H1 (cell line): ENCODE results near the gene DNAJB6. TPM values are rescaled to one million over a fixed set of nuclear protein-coding genes. Genes with fewer than 3 reads are reported as not detected.

Experiments
- CTCF ChIA-PET: fragments of 300-600 bp; sonication (Branson Sonifier 250); formaldehyde crosslinking; loops from one replicate; lab custom pipeline; 2021; ENCODE audit not compliant: partially characterized antibody; lab: Charles Lee
- POLR2A ChIA-PET: fragments of 300-600 bp; sonication (Branson Sonifier 250); formaldehyde crosslinking; loops from one replicate; lab custom pipeline; 2021; ENCODE audit warnings: inconsistent platforms; ENCODE audit not compliant: partially characterized antibody; lab: Charles Lee
- DNase-seq, 2 experiments: peaks; one replicate each; pipeline versions ENCODE4 v3.0.0 to v3.0.0-alpha.2; 2010 to 2022; ENCODE audit warnings: low spot score in 2 of 2, low read depth in 1 of 2, mixed read lengths in 1 of 2
- FAIRE-seq: peaks from 2 replicates; lab custom pipeline; 2011; peaks lifted over from hg19 to GRCh38; lab: Jason Lieb, UNC
- H2AFZ ChIP-seq: 2 replicates; pipeline ENCODE4 v1.8.1; 2012; ENCODE audit warnings: low read length, inconsistent platforms
- H2AK5ac ChIP-seq: 2 replicates; pipeline ENCODE4 v1.6.1; 2013; ENCODE audit warnings: low read depth, low read length
- H2BK120ac ChIP-seq: replicated peaks from 2 replicates; pipeline ENCODE3; 2013; ENCODE audit warnings: low read depth, low read length, inconsistent platforms
- H2BK12ac ChIP-seq: 2 replicates; pipeline ENCODE4 v1.6.1; 2013; ENCODE audit warnings: low read depth, low read length
- H2BK15ac ChIP-seq: 2 replicates; pipeline ENCODE4 v1.6.1; 2013; ENCODE audit warnings: low read length
- H2BK20ac ChIP-seq: 2 replicates; pipeline ENCODE4 v1.6.1; 2013; ENCODE audit warnings: low read length
- H2BK5ac ChIP-seq: 2 replicates; pipeline ENCODE4 v1.6.1; 2013; ENCODE audit warnings: low read depth, low read length
- H3K14ac ChIP-seq: 2 replicates; pipeline ENCODE4 v1.6.1; 2013; ENCODE audit warnings: inconsistent platforms; ENCODE audit not compliant: insufficient read length
- H3K18ac ChIP-seq: 2 replicates; pipeline ENCODE4 v1.6.1; 2013; ENCODE audit warnings: low read length; ENCODE audit errors: extremely low read depth
- H3K23ac ChIP-seq: 2 replicates; pipeline ENCODE4 v1.6.1; 2013; ENCODE audit warnings: inconsistent platforms; ENCODE audit not compliant: insufficient read length
- H3K23me2 ChIP-seq: 2 replicates; pipeline ENCODE4 v1.6.1; 2013; ENCODE audit warnings: low read depth, low read length
- H3K27ac ChIP-seq: 2 replicates; pipeline ENCODE4 v1.6.1; 2011; ENCODE audit warnings: low read depth, low read length, inconsistent platforms
- H3K27me3 ChIP-seq, 4 experiments: replicated peaks in 1 of 4; 1 replicate in 1 of 4; 2 replicates in 3 of 4; pipeline versions ENCODE4 v1.6.1 to v1.8.1; 2011 to 2013; ENCODE audit warnings: low read length in 3 of 4, mild to moderate bottlenecking in 3 of 4, inconsistent platforms in 2 of 4, mixed read lengths in 2 of 4, moderate library complexity in 1 of 4; ENCODE audit not compliant: control insufficient read depth in 3 of 4, insufficient read depth in 3 of 4; ENCODE audit errors: extremely low read depth in 1 of 4
- H3K36me3 ChIP-seq, 4 experiments: 2 replicates each; pipeline versions ENCODE4 v1.6.1 to v1.8.1; 2011 to 2013; ENCODE audit warnings: mild to moderate bottlenecking in 4 of 4, low read length in 3 of 4, moderate library complexity in 2 of 4, control low read depth in 1 of 4, inconsistent platforms in 1 of 4; ENCODE audit not compliant: insufficient read depth in 4 of 4, control insufficient read depth in 2 of 4
- H3K4ac ChIP-seq: replicated peaks from 2 replicates; pipeline ENCODE3; 2013; ENCODE audit warnings: low read length, low read depth, mixed read lengths, inconsistent platforms; ENCODE audit not compliant: insufficient read length
- H3K4me1 ChIP-seq, 4 experiments: replicated peaks in 1 of 4; 1 replicate in 1 of 4; 2 replicates in 3 of 4; pipeline versions ENCODE4 v1.6.1 to v1.8.1; 2011 to 2013; ENCODE audit warnings: low read length in 3 of 4, inconsistent platforms in 2 of 4, mixed read lengths in 1 of 4; ENCODE audit not compliant: insufficient read depth in 4 of 4, control insufficient read depth in 3 of 4
- H3K4me2 ChIP-seq, 2 experiments: 2 replicates each; pipeline versions ENCODE4 v1.6.1 to v1.8.1; 2011 to 2013; ENCODE audit warnings: low read depth in 2 of 2, low read length in 2 of 2, control low read depth in 1 of 2, inconsistent platforms in 1 of 2, mild to moderate bottlenecking in 1 of 2; ENCODE audit not compliant: insufficient read depth in 1 of 2
- H3K4me3 ChIP-seq, 4 experiments: fragments of 200-600, 300-600 bp in 1 of 4; sonication (generic), shearing (Covaris generic), sonication (Bioruptor Twin) in 1 of 4; 2 replicates each; pipeline versions ENCODE4 v1.5.1 to v1.8.1; 2011 to 2016; ENCODE audit warnings: low read length in 4 of 4, low read depth in 3 of 4, control low read depth in 2 of 4, inconsistent platforms in 2 of 4, mild to moderate bottlenecking in 2 of 4, mixed read lengths in 1 of 4, moderate library complexity in 1 of 4; ENCODE audit not compliant: insufficient read depth in 2 of 4; ENCODE audit errors: extremely low read depth in 1 of 4
- H3K56ac ChIP-seq: replicated peaks from 2 replicates; pipeline ENCODE3; 2013; ENCODE audit warnings: low read depth, mild to moderate bottlenecking, mixed read lengths, low read length, inconsistent platforms; ENCODE audit not compliant: insufficient read length
- H3K79me1 ChIP-seq: 2 replicates; pipeline ENCODE4 v1.6.1; 2013; ENCODE audit warnings: low read depth, low read length, control low read depth
- H3K79me2 ChIP-seq, 2 experiments: 2 replicates each; pipeline versions ENCODE4 v1.6.1 to v1.8.1; 2012 to 2013; ENCODE audit warnings: low read length in 2 of 2, mild to moderate bottlenecking in 2 of 2, inconsistent platforms in 1 of 2; ENCODE audit not compliant: insufficient read depth in 2 of 2, control insufficient read depth in 1 of 2
- H3K9ac ChIP-seq, 4 experiments: replicated peaks in 1 of 4; 1 replicate in 1 of 4; 2 replicates in 3 of 4; pipeline versions ENCODE4 v1.6.1 to v1.8.1; 2011 to 2013; ENCODE audit warnings: low read depth in 3 of 4, low read length in 3 of 4, control low read depth in 2 of 4, mild to moderate bottlenecking in 2 of 4, moderate library complexity in 2 of 4, inconsistent platforms in 1 of 4; ENCODE audit errors: extremely low read depth in 1 of 4
- H3K9me3 ChIP-seq, 2 experiments: 2 replicates each; pipeline versions ENCODE4 v1.6.1 to v1.8.1; 2012 to 2013; ENCODE audit warnings: mild to moderate bottlenecking in 2 of 2, moderate library complexity in 2 of 2, control low read depth in 1 of 2, inconsistent platforms in 1 of 2, low read depth in 1 of 2, low read length in 1 of 2, mixed read lengths in 1 of 2; ENCODE audit not compliant: insufficient read depth in 2 of 2
- H4K20me1 ChIP-seq, 2 experiments: replicated peaks in 1 of 2; 2 replicates each; pipeline versions ENCODE3 to v1.8.1; 2011 to 2013; ENCODE audit warnings: inconsistent platforms in 2 of 2, low read length in 2 of 2, mild to moderate bottlenecking in 1 of 2; ENCODE audit not compliant: insufficient read depth in 2 of 2, control insufficient read depth in 1 of 2
- H4K5ac ChIP-seq: 2 replicates; pipeline ENCODE4 v1.6.1; 2013; ENCODE audit warnings: low read length, low read depth, mixed read lengths, inconsistent platforms; ENCODE audit not compliant: insufficient read length
- H4K8ac ChIP-seq: 2 replicates; pipeline ENCODE4 v1.8.0; 2013; ENCODE audit warnings: mild to moderate bottlenecking, moderate library complexity, low read length, inconsistent platforms; ENCODE audit not compliant: insufficient read depth; ENCODE audit errors: extremely low read depth
- H4K91ac ChIP-seq: replicated peaks from 2 replicates; pipeline ENCODE3; 2013; ENCODE audit warnings: low read length, mixed read lengths, inconsistent platforms; ENCODE audit not compliant: insufficient read length
- CTCF ChIP-seq, 3 experiments: IDR thresholded peaks; 1 replicate in 2 of 3; 2 replicates in 1 of 3; pipeline versions ENCODE4 v1.5.1 to v1.6.1; 2011; ENCODE audit warnings: low read length in 3 of 3, mild to moderate bottlenecking in 3 of 3, inconsistent platforms in 2 of 3, low read depth in 1 of 3, moderate library complexity in 1 of 3; ENCODE audit not compliant: insufficient read depth in 1 of 3; ENCODE audit errors: control extremely low read depth in 1 of 3
- RAD21 ChIP-seq, 2 experiments: IDR thresholded peaks in 1 of 2; conservative IDR thresholded peaks in 1 of 2; 2 replicates each; pipeline ENCODE4 v1.6.1; 2011; ENCODE audit warnings: low read depth in 2 of 2, low read length in 2 of 2, improper control_type of control experiment in 1 of 2, inconsistent platforms in 1 of 2, mild to moderate bottlenecking in 1 of 2, moderate library complexity in 1 of 2
- TAF1 ChIP-seq: IDR thresholded peaks from 2 replicates; pipeline ENCODE4 v1.6.1; 2011; ENCODE audit warnings: mild to moderate bottlenecking, low read depth, low read length
- WGBS, 2 experiments: shearing (Covaris generic) in 1 of 2; methylation state at CpG; one replicate each; pipeline versions ENCODE4 v1.1.6 to v1.1.7; 2013 to 2015; ENCODE audit warnings: low lambda C conversion rate in 2 of 2, mixed read lengths in 2 of 2, inconsistent platforms in 1 of 2, low coverage in 1 of 2, missing lambda C conversion rate in 1 of 2; ENCODE audit not compliant: insufficient replicate concordance in 2 of 2, insufficient coverage in 1 of 2, insufficient read length in 1 of 2; ENCODE audit errors: extremely low coverage in 1 of 2, missing lambda C conversion rate in 1 of 2; 5-methylcytosine and 5-hydroxymethylcytosine counted together
- polyA plus RNA-seq, 7 experiments: library from polyadenylated mRNA; depleted of rRNA in 3 of 7; stranded (reverse) in 5 of 7; unstranded in 2 of 7; fragments of >200 nt in 5 of 7; fragments of 200-250 nt in 2 of 7; gene quantifications; 1 replicate in 5 of 7; 2 replicates in 1 of 7; 4 replicates in 1 of 7; pipeline versions ENCODE4 v1.2.1 to v1.2.3, GENCODE V29; 2011 to 2013; ENCODE audit warnings: missing spikeins in 2 of 7, mixed read lengths in 2 of 7
- total RNA-seq: library from RNA; stranded (reverse); fragmentation: NEBNext Ultra II Directional; extraction: Animal tissue kit (Norgen Biotek cat#: 25700); gene quantifications from 2 replicates; pipeline ENCODE4 v1.2.1, GENCODE V29; 2021

DNAJB6 gene
- total and polyA plus RNA-seq, 2 of the 8 experiments (the other 6 are each of a cell fraction or from before 2014, with no cell fraction given) = 166 to 295 TPM

DNA sequence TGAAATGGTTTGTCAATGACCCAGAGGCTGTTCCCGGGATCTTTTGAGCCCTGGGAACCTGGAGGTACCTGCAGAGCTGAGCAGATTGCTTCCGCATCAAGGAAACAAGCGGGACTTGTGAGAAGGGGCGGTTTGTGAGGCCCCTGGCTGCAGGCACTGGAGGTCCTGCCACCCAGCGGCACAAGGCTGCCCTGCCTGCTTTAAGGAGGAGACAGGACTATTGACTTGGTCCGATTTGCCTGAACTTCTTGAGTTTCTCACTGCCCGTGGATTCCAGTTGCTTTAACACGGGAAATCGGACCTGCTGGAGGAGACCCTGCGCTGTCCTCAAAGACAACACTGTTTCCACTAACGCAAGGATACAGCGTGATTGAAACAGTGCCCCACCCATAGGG, 130.1 kb downstream of the DNAJB6 start:
- no peak overlapping the region for H2BK5ac ChIP-seq
- CTCF ChIA-PET = interaction anchor here (1.2 to 2.0 kb wide), 3 partner anchors 8 to 49 kb away, joined by 3 to 8 read pairs (median 4); no protein-coding TSS in a partner anchor

More for the DNA sequence above, 130.1 kb downstream of the DNAJB6 start:
- Histone ChIP-seq H3K27me3 (peaks cover 0 to 11% (median 1%) of the 10 kb centered on the region in 4 experiments; a peak in 3 of 7 replicates), H3K79me1 (no peaks in the 10 kb centered on the region), H3K9ac (no peak overlapping the region), H2BK12ac (no peak overlapping the region), H2AK5ac (no peak overlapping the region), H2BK15ac (no peak overlapping the region), H3K4ac (no peak overlapping the region), H3K4me2 (no peak overlapping the region), H3K23me2 (no peaks in the 10 kb centered on the region), H3K79me2 (no peaks in the 10 kb centered on the region), H3K23ac (no peak overlapping the region), H3K4me1 (peaks cover 0 to 9% (median 5%) of the 10 kb centered on the region in 4 experiments; a peak in 4 of 7 replicates), H4K5ac (no peak overlapping the region), H3K14ac (no peak overlapping the region), H4K91ac (no peak overlapping the region), H2AFZ (no peak overlapping the region), H3K9me3 (no peaks in the 10 kb centered on the region), H2BK20ac (no peak overlapping the region), H3K36me3 (no peaks in the 10 kb centered on the region), H3K18ac (no peak overlapping the region), H2BK120ac (no peak overlapping the region), H4K20me1 (peaks cover 0 to 4% of the 10 kb centered on the region in 2 experiments), H3K4me3 (no peak overlapping the region)
- DNase-seq = peak in 1 of 2 experiments; percentile 48
- WGBS, 2 experiments = 84% methylated on average over 12 of the region's 12 CpGs; no CpG with 5 or more reads in 1 of the 2 experiments
- no peak for FAIRE-seq
- no peak for TF ChIP-seq TAF1
- peak; percentile 26 to 55 (median 29) for TF ChIP-seq CTCF (IDR thresholded peaks at IDR 0.05; ENCODE audit: control extremely low read depth in 1 of 3, insufficient read depth in 1 of 3, low read depth in 1 of 3, low read length in 3 of 3)
- TF ChIP-seq RAD21 (IDR thresholded peaks at IDR 0.05 in 1 of 2, conservative IDR thresholded peaks at IDR 0.05 in 1 of 2; ENCODE audit: low read depth in 2 of 2, low read length in 2 of 2) = peak; percentile 23 to 37; a peak in 3 of 4 replicates
- TF ChIP-seq, all 59 proteins: peak for 2
- H4K8ac ChIP-seq = no peak overlapping the region
- no peak overlapping the region for H3K27ac ChIP-seq
- no peak overlapping the region for H3K56ac ChIP-seq
- POLR2A ChIA-PET = interaction anchor here (0.6 kb wide), 1 partner anchor 68 kb away, joined by 5 read pairs; no protein-coding TSS in a partner anchor
